HG03439 (cell line): ENCODE measurements around the gene TSPAN5.
"Not testable (repeated sequence)": the region's sequence is repeated elsewhere in the genome, so short reads cannot be mapped to it uniquely, and the experiment has no call there.

Experiments used
- ATAC-seq: cut with Tn5 transposase; IDR thresholded peaks from one replicate; pipeline ENCODE4 v1.9.1; 2021; ENCODE audit warnings: mild to moderate bottlenecking, moderate library complexity; ENCODE audit not compliant: unreplicated experiment

Gene TSPAN5

DNA sequence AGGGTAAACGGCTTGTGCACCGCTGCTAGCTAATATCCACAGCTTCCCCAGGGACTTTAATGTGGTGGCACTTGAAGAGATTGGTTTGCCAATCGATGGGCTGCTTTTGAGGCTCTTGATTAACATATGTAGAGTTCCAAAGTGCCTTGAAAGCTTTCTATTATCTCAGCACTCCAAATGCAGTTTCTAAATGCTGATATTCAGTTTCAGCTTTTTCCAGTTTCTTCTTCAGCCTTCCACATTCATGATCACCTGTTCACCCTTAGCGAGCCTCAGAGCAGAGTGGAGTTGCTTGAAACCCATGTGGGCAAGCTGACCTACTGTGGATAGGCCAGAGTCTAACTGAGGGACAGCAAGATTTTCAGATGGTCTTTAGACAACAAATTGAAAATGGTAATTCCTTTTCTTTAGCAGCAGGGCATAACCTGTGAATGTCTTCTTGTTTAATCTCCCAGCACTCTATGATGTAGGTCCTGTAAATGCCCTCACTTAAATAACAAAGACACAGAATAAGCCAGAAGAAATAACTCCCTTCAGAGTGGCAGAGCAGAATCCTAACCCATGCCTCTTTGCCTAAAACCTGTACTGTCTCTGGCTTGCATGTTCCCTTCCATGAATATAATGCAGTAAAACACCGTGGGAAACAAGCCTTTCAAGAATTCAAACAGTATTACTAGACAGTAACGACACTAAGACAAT is 99.8 kb downstream of the TSPAN5 start:
- no peak for ATAC-seq

- no peak for ATAC-seq
Measured at GRCh38 chr4:98557194-98557892, 101.1 kb downstream of the TSPAN5 start.

- ATAC-seq, result no peak
Measured at GRCh38 chr4:98556451-98556850, 102.0 kb downstream of the TSPAN5 start.

- ATAC-seq, result no peak
Measured at GRCh38 chr4:98555798-98556445, 102.5 kb downstream of the TSPAN5 start.

DNA sequence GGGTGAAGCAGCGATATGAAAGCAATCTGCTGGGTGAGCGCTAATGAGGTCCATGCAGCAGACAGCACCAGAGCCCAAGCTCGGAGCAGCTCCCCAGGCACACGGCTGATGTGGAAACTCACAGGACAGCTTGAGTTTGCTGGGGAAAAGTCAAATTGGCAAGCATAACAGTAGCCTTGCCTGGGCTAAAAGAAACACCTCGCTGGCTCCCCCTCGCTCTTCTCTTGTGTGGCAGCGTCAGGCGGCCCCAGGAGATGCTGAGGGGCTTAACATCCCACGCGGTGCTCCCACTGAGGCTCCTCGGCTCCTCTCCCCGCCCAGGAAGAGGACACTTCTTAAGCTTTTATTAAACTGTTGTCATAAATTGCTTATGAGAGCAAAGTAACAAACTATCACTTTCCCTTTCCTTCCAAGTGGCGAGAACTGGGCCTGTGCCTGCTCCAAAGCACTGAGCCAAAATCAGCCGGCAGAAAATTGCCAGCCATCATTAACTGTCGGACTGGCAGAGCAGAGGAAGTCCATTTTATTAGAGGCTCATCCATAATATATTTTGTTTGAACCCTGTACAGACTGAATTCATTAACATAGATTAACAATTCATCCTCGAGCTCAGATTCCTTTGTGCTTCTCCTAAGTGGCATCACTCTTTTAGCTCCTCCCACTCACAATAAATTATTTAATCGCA is 111.4 kb downstream of the TSPAN5 start:
- no peak for ATAC-seq

- no peak for ATAC-seq
Measured at GRCh38 chr4:98544818-98545414, 113.5 kb downstream of the TSPAN5 start.

DNA sequence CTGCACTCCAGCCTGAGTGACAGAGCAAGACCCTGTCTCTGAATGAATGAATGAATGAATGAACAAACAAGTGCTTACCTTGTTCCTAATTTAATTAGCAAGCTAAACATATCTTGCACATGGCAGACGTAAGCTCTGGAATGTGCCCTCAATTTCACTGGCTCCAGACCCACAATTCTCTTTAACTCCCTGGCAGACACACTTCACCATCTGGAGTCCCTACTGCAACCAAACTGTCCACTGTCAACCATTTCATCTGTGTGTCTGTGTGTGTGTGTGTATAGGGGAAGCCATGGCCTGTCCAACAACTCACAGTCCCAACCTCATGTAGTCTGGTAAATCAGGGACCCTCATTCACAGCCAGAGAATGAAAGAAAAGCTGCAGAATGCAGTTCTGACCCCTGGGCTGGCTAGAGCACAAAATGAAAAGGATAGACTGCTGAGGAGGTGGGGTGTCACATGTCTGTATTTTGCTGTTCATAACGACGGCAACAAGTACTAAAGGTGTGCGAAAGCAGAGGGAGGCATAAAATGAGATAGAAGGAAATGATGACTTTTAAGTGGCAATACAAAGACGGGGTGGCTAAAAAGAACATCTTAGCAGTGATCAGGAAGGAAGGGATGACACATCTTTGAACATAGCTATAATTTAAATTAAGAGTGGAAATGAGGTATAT is 114.1 kb downstream of the TSPAN5 start:
- ATAC-seq, result no peak

GRCh38 chr4:98542011-98542410 is 116.4 kb downstream of the TSPAN5 start:
- no peak for ATAC-seq

GRCh38 chr4:98540803-98541202 is 117.6 kb downstream of the TSPAN5 start:
- no peak for ATAC-seq

- ATAC-seq, result no peak
Measured at GRCh38 chr4:98539741-98540140, 118.7 kb downstream of the TSPAN5 start.

DNA sequence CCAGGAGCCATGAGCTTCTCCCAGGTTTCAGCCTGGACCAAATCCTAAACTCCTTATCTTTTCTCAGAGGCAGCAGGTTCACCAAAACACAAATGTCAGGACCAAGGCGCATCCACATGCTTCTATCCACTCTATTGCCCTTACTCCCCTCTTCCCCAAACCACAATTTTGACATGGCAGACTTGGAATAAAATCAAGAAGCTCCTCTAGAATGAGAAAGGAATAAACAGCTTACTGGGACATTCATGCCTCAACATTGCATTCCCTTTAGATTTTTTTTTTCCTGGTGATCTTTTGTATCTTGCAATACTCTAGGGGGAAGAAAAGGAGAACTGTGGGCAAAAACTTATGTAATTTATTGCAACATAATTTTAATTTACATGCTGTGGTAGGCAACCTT is 119.1 kb downstream of the TSPAN5 start:
- ATAC-seq, result no peak

DNA sequence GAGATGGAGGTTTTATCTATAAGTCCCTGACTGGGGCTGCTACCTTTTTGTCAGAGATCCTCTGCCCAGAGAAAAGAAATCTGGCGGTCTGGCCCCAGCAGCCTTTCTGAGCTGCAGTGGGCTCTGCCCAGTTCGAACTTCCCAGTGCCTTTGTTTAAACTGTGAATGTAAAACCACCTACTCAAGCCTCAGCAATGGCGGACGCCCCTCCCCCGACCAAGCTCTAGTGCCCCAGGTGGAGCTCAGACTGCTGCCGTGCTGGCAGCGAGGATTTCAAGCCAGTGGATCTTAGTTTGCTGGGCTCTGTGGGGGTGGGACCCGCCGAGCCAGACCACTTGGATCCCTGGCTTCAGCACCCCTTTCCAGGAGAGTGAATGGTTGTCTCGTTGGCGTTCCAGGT is 121.8 kb downstream of the TSPAN5 start:
- ATAC-seq, result no peak

DNA sequence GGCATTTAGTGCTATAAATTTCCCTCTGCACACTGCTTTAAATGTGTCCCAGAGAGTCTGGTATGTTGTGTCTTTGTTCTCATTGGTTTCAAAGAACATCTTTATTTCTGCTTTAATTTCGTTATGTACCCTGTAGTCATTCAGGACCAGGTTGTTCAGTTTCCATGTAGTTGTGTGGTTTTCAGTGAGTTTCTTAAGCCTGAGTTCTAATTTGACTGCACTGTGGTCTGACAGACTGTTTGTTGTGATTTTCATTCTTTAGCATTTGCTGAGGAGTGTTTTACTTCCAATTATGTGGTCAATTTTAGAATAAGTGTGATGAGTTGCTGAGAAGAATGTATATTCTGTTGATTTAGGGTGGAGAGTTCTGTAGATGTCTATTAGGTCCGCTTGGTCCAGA is 124.3 kb downstream of the TSPAN5 start:
- not testable (repeated sequence) for ATAC-seq

GRCh38 chr4:98530572-98530971 is 127.8 kb downstream of the TSPAN5 start:
- ATAC-seq, result no peak

DNA sequence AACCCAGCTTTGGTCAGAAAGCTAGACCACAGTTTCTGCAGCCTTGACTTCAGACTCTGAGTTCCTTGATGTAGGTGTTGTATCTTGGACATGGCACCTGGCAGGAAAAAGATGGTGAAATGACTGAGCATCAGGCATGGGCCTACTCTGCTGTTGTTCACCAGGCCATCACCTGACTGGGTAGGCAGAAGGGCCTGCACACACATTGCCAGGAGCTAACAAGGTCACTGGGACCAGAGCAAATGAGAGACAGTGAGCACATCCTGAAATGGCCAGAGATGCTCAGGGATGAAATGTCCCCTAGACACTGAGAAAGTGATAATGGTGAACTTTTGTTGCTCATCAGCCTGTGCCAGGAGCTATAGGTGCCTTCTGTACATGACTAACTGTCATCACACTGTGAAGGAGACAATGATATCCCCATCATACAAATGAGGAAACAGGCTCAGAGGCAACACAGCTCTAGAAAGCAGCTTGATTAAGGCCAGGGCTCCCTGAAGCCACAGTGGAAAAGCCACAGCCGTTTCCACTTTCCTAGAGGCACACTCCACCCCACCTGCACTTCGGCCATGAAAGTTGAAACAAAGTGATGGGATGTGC is 128.3 kb downstream of the TSPAN5 start:
- ATAC-seq, result no peak

DNA sequence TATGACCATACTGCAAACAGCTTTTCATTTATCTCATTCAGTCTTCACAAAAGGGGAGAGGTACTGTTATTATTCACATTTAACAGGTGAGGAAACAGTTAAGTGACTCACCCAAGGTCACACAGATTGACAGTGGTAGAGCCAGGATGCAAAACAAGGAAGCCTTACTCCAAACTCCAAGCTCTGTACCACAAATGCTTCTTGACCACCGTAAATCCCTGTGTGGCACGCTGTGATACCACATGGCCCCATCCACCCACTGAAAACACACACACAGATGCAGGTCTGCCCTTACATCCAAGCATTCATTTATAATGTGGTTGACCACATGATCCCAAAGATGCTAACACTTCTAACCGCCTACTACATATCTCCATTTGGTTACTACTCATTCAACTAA is 129.5 kb downstream of the TSPAN5 start:
- no peak for ATAC-seq

GRCh38 chr4:98527534-98528269 is 130.7 kb downstream of the TSPAN5 start:
- no peak for ATAC-seq

GRCh38 chr4:98524230-98524629 is 134.2 kb downstream of the TSPAN5 start:
- no peak for ATAC-seq

DNA sequence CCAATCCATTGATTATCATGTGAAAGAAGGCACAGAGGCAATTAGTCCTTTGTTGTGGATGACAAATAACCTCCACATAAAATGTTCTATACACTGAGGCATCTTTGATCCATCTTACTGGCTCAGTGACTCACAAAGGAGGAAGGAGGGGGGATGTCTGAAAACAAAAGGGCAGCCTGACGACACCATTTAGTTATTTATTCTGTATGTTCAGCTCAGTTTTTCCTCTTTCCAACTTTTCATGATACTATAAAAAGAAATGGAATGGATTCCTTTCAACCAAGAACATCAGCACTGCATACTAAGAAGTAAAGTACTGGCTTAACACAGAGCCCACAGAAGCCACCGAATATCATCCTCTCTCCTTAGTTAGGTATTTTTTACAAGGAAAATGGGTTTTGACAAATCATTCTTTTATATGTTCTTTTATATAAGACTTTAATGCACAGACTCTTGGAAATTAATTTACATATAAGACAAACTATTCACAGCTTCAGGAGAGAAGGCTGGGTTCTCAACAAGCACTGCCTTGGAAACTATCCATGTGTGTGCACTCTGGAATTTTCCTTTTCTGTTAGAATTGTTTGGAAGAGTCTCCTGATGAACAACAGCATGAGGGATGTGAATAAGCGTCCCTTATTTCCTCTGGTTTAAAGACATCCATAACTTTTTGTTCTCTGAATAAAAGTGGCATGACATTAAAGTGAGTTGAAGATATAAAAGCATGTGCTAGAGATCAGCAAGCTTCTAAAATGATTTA is 135.6 kb downstream of the TSPAN5 start:
- no peak for ATAC-seq
